K562 (cell line): ENCODE measurements around the gene FRMD4A.

Source experiments
- ELK1 ChIP-seq: sonication (generic); formaldehyde crosslinking; IDR thresholded peaks from 2 replicates; pipeline ENCODE4 v1.8.1; 2022; ENCODE audit warnings: missing genetic modification reagents
- POLR2A ChIP-seq: fragments of 450-650 bp; conservative IDR thresholded peaks from 2 replicates; pipeline ENCODE4 v1.6.1; 2016
- POLR2G ChIP-seq: fragments of 200-400 bp; formaldehyde crosslinking; IDR thresholded peaks from 2 replicates; pipeline ENCODE4 v1.6.1; 2017; ENCODE audit warnings: low read depth, mild to moderate bottlenecking, antibody characterized with exemption, low read length, moderate library complexity
- PRDM10 ChIP-seq: fragments of 450-650 bp; IDR thresholded peaks from 2 replicates; pipeline ENCODE4 v1.6.1; 2018; ENCODE audit not compliant: partially characterized antibody
- ZNF644 ChIP-seq: fragments of 200-800 bp; sonication (Bioruptor generic); IDR thresholded peaks from 2 replicates; pipeline ENCODE4 v1.6.1; 2016; ENCODE audit warnings: low read depth, missing genetic modification characterization, missing compliant biosample characterization

GRCh38 chr10:13656337-13657100 is 674.2 kb downstream of the FRMD4A start:
- TF ChIP-seq POLR2G (no peak), ELK1 (CRISPR knock-in tag) (no peak), POLR2A (no peak), ZNF644 (tag) (no peak), PRDM10 (no peak)
